Adrenal gland (tissue), 5 donors: ENCODE results near the gene PLPP7.

Experiments
- CTCF ChIP-seq, 6 experiments: fragments of 450-650 bp in 4 of 6; fragments of 200-600 bp in 2 of 6; sonication (generic) in 1 of 6; IDR thresholded peaks; 1 replicate in 5 of 6; 2 replicates in 1 of 6; pipeline versions ENCODE4 v1.5.1 to v1.8.0; 2016 to 2021; ENCODE audit warnings: antibody characterized with exemption in 6 of 6, mild to moderate bottlenecking in 2 of 6, moderate library complexity in 1 of 6
- POLR2A ChIP-seq, 2 donors: fragments of 450-650 bp; IDR thresholded peaks; one replicate each; pipeline ENCODE4 v1.6.1; 2017; ENCODE audit warnings: antibody characterized with exemption in 2 of 2, mild to moderate bottlenecking in 2 of 2, moderate library complexity in 1 of 2
- donor health status: DM: no; HTN: no; CAD: no.

GRCh38 chr9:131263701-131264100 is 25.8 kb upstream of the PLPP7 start:
- no peak for TF ChIP-seq CTCF (IDR thresholded peaks at IDR 0.05)
- TF ChIP-seq POLR2A (IDR thresholded peaks at IDR 0.05) = no peak
